Right lobe of liver (tissue), 6 donors: ENCODE results near the gene SREBF2. TPM values are rescaled to one million over a fixed set of nuclear protein-coding genes. Genes with fewer than 3 reads are reported as not detected.

Experiments used
- ATAC-seq, 4 donors: fragments of 200-7000 bp; cut with Tn5 transposase; one replicate each; pipeline ENCODE4 v1.9.1; 2020; ENCODE audit warnings: mild to moderate bottlenecking in 4 of 4, moderate library complexity in 4 of 4
- DNase-seq, 3 donors: peaks; one replicate each; pipeline ENCODE4 v3.0.0-alpha.2; 2020
- H3K27ac ChIP-seq, 3 donors: fragments of 200-600 bp; one replicate each; pipeline ENCODE4 v1.8.0; 2022
- H3K27me3 ChIP-seq, 2 donors: fragments of 200-600 bp; one replicate each; pipeline ENCODE4 v1.8.0; 2022
- H3K36me3 ChIP-seq, 4 donors: fragments of 200-600 bp; sonication (generic) in 1 of 4; one replicate each; pipeline versions ENCODE4 v1.5.1 to v1.8.0; 2017 to 2022; ENCODE audit warnings: control low read depth in 1 of 4
- H3K4me1 ChIP-seq, 4 donors: fragments of 200-600 bp; sonication (generic) in 1 of 4; one replicate each; pipeline versions ENCODE4 v1.5.1 to v1.8.0; 2017 to 2022; ENCODE audit warnings: control low read depth in 1 of 4
- H3K4me3 ChIP-seq, 3 donors: fragments of 200-600 bp; one replicate each; pipeline ENCODE4 v1.8.0; 2022
- H3K9me3 ChIP-seq, 4 donors: fragments of 200-600 bp; sonication (generic) in 1 of 4; one replicate each; pipeline versions ENCODE4 v1.5.1 to v1.8.0; 2017 to 2022; ENCODE audit warnings: control low read depth in 1 of 4
- POLR2A ChIP-seq: fragments of 450-650 bp; IDR thresholded peaks from one replicate; pipeline ENCODE4 v1.6.1; 2017; ENCODE audit warnings: antibody characterized with exemption, mild to moderate bottlenecking
- WGBS: methylation state at CpG from one replicate; pipeline ENCODE4 v1.1.6; 2018; ENCODE audit warnings: low coverage, low lambda C conversion rate; ENCODE audit not compliant: insufficient coverage; ENCODE audit errors: missing lambda C conversion rate; 5-methylcytosine and 5-hydroxymethylcytosine counted together
- intact Hi-C, 2 donors: fragments of 100-400 bp; cut with DNase I; formaldehyde crosslinking; loops; one replicate each; pipeline versions ENCODE4 v1.11.2 to v1.14.1; 2022
- total RNA-seq, 6 experiments: library from RNA; depleted of rRNA in 2 of 6; stranded (reverse); fragments of >200 nt in 2 of 6; fragmentation: NEBNext Ultra II Directional in 3 of 6; extraction: Animal tissue kit (Norgen Biotek cat#: 25700) in 3 of 6; gene quantifications; one replicate each; pipeline versions ENCODE4 v1.1.0 to v1.2.4, GENCODE V29; 2016 to 2023
- TF ChIP-seq, protein P1 (sequence below), 4 donors: fragments of 200-600 bp in 3 of 4; fragments of 450-650 bp in 1 of 4; IDR thresholded peaks; one replicate each; pipeline versions ENCODE4 v1.5.1 to v1.8.0; 2016 to 2022; ENCODE audit warnings: antibody characterized with exemption in 4 of 4, mild to moderate bottlenecking in 2 of 4
- donor health status: DM: no; HTN: yes; CAD: no.
- donor health status: DM: no; HTN: no; CAD: no.
- donor health status: DM: no; HTN: no; CAD: no.
- donor health status: DM: no; HTN: yes; CAD: no.
- donor health status: DM: no; HTN: yes; CAD: no.

Gene SREBF2
- total RNA-seq, 6 experiments from 2014 or later, result 26.7 to 63.4 (median 37.2) TPM

DNA sequence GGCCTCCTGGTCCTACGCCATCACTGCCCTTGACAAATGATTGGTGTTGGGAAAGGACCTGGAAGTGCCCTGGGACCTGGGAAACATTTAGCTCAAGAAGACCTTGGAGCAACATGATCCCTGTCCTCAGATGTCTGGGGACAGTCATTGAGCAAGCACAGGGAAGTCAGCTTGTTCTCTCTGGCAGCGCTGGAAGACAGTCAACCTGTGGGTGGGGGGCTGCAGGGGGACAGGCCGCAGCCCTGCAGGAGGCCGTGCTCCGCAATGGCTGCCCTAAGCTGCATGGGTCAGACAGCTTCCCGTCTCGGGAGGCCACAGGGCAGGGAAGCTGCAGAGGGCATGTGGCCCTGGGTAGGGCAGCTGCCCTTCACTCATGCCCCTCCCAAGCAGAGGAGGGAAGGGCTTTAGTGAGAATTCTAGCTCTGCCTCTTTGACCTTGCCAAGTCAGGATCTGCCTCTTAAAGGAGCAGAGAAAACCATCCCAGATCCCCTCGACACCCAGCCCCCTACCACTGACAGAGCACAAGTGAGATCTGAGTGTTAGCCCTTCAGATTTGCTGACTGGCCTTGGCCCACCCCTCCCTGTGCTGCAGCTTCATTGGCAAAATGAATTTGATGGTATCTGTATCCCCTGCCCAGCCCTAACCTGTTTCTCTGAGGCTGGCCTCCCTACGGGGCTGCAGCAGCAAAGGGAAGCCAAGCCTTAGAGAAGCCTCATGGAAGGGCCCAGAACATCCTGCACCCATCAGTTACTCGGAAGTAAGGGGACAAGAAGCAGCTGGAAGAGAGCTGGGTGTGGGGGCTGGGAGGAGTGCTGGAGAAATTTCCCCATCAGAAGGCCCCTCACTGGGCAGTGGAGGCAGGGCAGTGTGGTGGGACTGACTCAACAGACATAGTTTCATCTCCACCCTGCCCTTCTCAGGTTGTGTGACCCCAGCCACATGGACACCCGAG, 6.2 kb upstream of the SREBF2 start:
- intact Hi-C loops, result loop anchor here in 1 of 2 donors (5.0 kb wide), 1 partner anchor 111 kb away; no protein-coding TSS in a partner anchor
- peak overlapping the region in 1 of 3 donors; percentile 12 for H3K27ac ChIP-seq
- H3K36me3 ChIP-seq, result no peaks in the 10 kb centered on the region
- DNase-seq, result no peak
- no peaks in the 10 kb centered on the region for H3K27me3 ChIP-seq
- TF ChIP-seq POLR2A, result no peak
- TF ChIP-seq, protein P1, sequence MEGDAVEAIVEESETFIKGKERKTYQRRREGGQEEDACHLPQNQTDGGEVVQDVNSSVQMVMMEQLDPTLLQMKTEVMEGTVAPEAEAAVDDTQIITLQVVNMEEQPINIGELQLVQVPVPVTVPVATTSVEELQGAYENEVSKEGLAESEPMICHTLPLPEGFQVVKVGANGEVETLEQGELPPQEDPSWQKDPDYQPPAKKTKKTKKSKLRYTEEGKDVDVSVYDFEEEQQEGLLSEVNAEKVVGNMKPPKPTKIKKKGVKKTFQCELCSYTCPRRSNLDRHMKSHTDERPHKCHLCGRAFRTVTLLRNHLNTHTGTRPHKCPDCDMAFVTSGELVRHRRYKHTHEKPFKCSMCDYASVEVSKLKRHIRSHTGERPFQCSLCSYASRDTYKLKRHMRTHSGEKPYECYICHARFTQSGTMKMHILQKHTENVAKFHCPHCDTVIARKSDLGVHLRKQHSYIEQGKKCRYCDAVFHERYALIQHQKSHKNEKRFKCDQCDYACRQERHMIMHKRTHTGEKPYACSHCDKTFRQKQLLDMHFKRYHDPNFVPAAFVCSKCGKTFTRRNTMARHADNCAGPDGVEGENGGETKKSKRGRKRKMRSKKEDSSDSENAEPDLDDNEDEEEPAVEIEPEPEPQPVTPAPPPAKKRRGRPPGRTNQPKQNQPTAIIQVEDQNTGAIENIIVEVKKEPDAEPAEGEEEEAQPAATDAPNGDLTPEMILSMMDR (IDR thresholded peaks at IDR 0.05), result no peak
- WGBS, result 80% methylated on average over 1 of the region's 11 CpGs
- H3K4me1 ChIP-seq, result no peaks in the 10 kb centered on the region
- H3K9me3 ChIP-seq, result no peaks in the 10 kb centered on the region
- no peak for ATAC-seq
- H3K4me3 ChIP-seq, result no peak overlapping the region

DNA sequence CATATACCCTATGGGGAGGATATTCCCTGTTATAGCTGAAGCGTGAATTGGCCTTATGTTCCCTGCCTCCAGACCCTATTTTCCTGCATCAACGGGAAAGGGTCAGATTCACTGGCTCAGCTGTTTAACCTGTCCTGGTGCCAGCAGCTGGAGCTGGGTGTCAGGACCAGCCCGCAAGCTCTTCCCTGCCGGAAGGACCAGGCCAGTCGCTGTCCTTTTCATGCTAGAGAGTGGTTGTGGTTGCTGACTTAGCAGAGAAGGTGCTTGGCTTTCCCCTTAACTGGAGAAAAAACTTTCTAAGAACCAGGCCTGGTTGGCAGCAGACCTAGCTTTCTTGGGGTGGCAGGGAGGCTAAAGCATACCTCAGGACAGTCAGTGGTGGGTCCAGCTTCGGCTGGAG, 5.2 kb upstream of the SREBF2 start:
- Histone ChIP-seq H3K4me1 (peaks cover 0 to 4% (median 0%) of the 10 kb centered on the region in 4 donors), H3K36me3 (no peaks in the 10 kb centered on the region), H3K4me3 (no peak overlapping the region), H3K27me3 (no peaks in the 10 kb centered on the region), H3K27ac (no peak overlapping the region), H3K9me3 (no peaks in the 10 kb centered on the region)
- WGBS, result 74% methylated on average over 4 of the region's 6 CpGs
- TF ChIP-seq POLR2A, result no peak
- TF ChIP-seq, protein P1 (IDR thresholded peaks at IDR 0.05), result no peak
- ATAC-seq (no peak), DNase-seq (no peak)
- intact Hi-C loops, result loop anchor here in 1 of 2 donors (5.0 kb wide), 1 partner anchor 110 kb away; no protein-coding TSS in a partner anchor

DNA sequence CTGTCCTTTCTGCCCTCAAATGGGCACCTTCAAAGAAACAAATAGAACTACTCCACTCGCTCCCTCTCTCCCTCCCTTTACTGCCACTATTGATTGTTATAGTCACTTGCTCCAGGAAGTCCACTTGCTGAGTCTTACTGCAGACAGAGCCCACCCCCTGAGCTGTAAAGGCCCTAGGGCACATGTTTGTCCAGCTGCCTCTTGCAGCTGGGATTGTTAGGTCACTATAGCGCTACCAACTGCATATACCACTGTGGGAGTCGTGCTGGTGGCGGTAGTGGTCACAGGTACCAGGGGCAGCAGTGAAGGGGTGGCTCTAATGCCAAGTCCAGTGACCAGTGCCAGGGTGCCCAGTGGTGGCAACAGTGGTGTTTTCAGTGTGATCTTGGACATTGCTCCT, 4.4 kb upstream of the SREBF2 start:
- H3K27ac ChIP-seq, result no peak overlapping the region
- no peak for TF ChIP-seq POLR2A
- TF ChIP-seq, protein P1 (IDR thresholded peaks at IDR 0.05), result no peak
- peaks cover 0 to 4% (median 0%) of the 10 kb centered on the region in 4 donors for H3K4me1 ChIP-seq
- 86% methylated on average over 2 of the region's 4 CpGs for WGBS
- H3K36me3 ChIP-seq, result no peaks in the 10 kb centered on the region
- ATAC-seq (no peak), DNase-seq (peak in 1 of 3 donors; percentile 18)
- no peak overlapping the region for H3K4me3 ChIP-seq
- intact Hi-C loops, result loop anchor here in 1 of 2 donors (5.0 kb wide), 1 partner anchor 109 kb away; no protein-coding TSS in a partner anchor
- H3K9me3 ChIP-seq, result no peaks in the 10 kb centered on the region
- H3K27me3 ChIP-seq, result no peaks in the 10 kb centered on the region

DNA sequence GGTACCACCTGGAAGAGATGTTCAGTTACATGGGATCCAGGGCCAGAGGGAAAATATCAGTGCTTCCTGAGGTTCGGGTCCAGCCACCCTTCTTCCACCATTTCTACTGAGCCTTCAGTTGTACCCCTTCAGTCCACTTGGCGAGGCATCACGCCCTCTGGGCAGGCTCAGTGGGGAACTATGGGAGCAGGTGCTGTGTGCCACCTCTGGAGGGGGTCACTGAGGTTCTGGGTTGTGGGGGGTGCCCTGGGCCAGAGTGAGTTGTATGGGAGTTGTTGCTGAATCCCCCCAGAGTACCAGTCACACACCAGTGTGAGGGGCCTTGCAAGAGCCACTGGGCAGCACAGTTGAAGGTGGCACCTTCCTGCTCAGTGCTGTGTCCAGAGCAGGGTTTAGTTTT, 2.7 kb upstream of the SREBF2 start:
- no peak overlapping the region for H3K4me3 ChIP-seq
- ATAC-seq (no peak), DNase-seq (no peak)
- H3K9me3 ChIP-seq, result no peaks in the 10 kb centered on the region
- H3K36me3 ChIP-seq, result no peaks in the 10 kb centered on the region
- no peaks in the 10 kb centered on the region for H3K27me3 ChIP-seq
- intact Hi-C loops, result no loop called here
- WGBS, result 90% methylated on average over 2 of the region's 3 CpGs
- no peak for TF ChIP-seq POLR2A
- TF ChIP-seq, protein P1 (IDR thresholded peaks at IDR 0.05), result no peak
- H3K4me1 ChIP-seq, result peaks cover 0 to 12% (median 0%) of the 10 kb centered on the region in 4 donors
- H3K27ac ChIP-seq, result no peak overlapping the region
